OCI-LY3 (cell line): ENCODE results near the gene THBS1.

Experiments used
- EZH2phosphoT487 ChIP-seq: fragments of 200-600 bp; shearing (Covaris generic); IDR thresholded peaks from 2 replicates; pipeline ENCODE4 v1.6.1; 2018; ENCODE audit warnings: antibody characterized with exemption, mixed run types, low read depth
- TF ChIP-seq, protein P1 (sequence below): fragments of 200-600, 300-600 bp; sonication (generic); IDR thresholded peaks from 2 replicates; pipeline ENCODE4 v1.5.1; 2014; ENCODE audit warnings: antibody characterized with exemption, low read length, low read depth

DNA sequence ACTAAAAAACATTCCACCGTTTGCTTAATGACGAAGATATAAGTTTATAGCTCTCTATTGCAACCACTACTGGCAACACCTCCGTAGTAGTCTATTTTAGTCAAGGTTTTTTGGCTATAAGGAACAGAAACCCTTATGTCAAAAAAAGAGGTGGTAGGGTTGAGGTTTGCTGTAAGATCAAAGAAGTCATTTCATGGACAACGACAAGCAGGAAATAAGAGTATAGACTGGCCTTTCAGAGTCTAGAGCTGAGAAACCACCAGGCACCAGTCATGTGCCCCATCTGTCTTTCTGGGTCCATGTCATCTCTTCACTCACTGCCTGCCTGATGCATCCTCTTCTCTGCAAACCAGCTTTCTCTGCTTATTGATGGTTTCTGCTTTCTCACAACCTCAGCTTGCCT, 42.7 kb downstream of the THBS1 start:
- TF ChIP-seq, protein P1, sequence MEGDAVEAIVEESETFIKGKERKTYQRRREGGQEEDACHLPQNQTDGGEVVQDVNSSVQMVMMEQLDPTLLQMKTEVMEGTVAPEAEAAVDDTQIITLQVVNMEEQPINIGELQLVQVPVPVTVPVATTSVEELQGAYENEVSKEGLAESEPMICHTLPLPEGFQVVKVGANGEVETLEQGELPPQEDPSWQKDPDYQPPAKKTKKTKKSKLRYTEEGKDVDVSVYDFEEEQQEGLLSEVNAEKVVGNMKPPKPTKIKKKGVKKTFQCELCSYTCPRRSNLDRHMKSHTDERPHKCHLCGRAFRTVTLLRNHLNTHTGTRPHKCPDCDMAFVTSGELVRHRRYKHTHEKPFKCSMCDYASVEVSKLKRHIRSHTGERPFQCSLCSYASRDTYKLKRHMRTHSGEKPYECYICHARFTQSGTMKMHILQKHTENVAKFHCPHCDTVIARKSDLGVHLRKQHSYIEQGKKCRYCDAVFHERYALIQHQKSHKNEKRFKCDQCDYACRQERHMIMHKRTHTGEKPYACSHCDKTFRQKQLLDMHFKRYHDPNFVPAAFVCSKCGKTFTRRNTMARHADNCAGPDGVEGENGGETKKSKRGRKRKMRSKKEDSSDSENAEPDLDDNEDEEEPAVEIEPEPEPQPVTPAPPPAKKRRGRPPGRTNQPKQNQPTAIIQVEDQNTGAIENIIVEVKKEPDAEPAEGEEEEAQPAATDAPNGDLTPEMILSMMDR = no peak
- TF ChIP-seq EZH2phosphoT487 = no peak
